Measurements from ENCODE around the gene CLDN17. TPM values are rescaled to one million over a fixed set of nuclear protein-coding genes. Genes with fewer than 3 reads are reported as not detected.

The CLDN17 gene
- total RNA-seq, 1 experiment from 2014 or later = not detected

DNA sequence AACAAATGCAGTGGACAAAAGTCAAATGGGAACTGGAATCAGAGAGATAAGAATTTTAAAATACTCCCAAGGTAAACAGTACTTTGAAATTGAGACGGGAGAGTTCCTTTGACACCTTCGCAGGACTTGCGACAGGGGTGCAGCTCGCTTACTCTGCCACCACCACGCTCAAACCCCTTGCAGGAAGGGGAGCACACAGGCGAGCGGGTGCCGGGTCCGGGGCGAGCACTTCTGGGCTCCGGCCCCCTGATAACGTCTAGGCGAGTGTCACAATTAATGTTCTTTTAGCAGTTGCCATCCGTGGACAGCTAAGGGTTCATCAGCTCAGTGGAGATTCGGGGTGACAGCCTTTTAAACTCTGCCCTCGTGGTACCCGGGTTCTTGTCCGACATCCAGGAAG is 37.4 kb downstream of the CLDN17 start:
- peaks cover 7% of the 10 kb centered on the region for H3K4me1 Mint-ChIP-seq (ENCODE audit: insufficient read depth, unreplicated experiment)
- no peaks in the 10 kb centered on the region for H3K27me3 Mint-ChIP-seq (ENCODE audit: insufficient read depth, unreplicated experiment)
- BruUV-seq (replicated peaks) = no TSS peak
- no peaks in the 10 kb centered on the region for H3K36me3 Mint-ChIP-seq (ENCODE audit: insufficient read depth, unreplicated experiment)
- DNase-seq (ENCODE audit: unreplicated experiment) = no peak
- intact Hi-C loops (cut with micrococcal nuclease) = no loop called here
- TF ChIP-seq CTCF (IDR thresholded peaks at IDR 0.05; ENCODE audit: unreplicated experiment) = no peak
- H3K27ac Mint-ChIP-seq (ENCODE audit: low read depth, unreplicated experiment) = no peak overlapping the region
- H3K9me3 Mint-ChIP-seq (ENCODE audit: unreplicated experiment) = no peaks in the 10 kb centered on the region
- CTCF ChIA-PET = no interaction called here
- POLR2A ChIA-PET = no interaction called here
- no peak overlapping the region for H3K4me3 Mint-ChIP-seq (ENCODE audit: unreplicated experiment)

DNA sequence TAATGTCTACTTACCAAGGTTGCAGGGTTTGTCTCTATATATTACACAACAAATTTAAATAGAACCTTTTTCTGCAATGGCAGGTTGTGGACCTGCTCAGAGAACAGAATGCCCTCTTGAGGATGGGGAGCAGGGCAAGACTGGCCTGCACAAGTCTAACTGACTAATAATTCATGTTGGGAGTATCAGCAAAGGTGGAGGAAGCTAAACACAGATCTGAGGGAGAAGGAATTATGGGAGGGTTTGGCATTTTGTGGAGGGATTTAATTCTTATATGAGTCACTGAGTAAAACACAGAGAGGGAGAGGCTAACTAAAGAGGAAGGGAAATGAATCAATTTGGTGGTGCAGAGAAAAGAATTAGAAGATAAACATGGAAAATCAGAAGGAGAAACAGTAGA is 40.0 kb downstream of the CLDN17 start:
- no peaks in the 10 kb centered on the region for H3K36me3 Mint-ChIP-seq (ENCODE audit: insufficient read depth, unreplicated experiment)
- peaks cover 7% of the 10 kb centered on the region for H3K4me1 Mint-ChIP-seq (ENCODE audit: insufficient read depth, unreplicated experiment)
- no peaks in the 10 kb centered on the region for H3K27me3 Mint-ChIP-seq (ENCODE audit: insufficient read depth, unreplicated experiment)
- intact Hi-C loops (cut with micrococcal nuclease) = no loop called here
- no TSS peak for BruUV-seq (replicated peaks)
- peak; percentile 20 for DNase-seq (ENCODE audit: unreplicated experiment)
- ChIA-PET POLR2A (no interaction called here), CTCF (interaction anchor here (0.6 to 1.2 kb wide), 4 partner anchors 24 to 418 kb away, joined by 3 read pairs; no protein-coding TSS in a partner anchor)
- no peak overlapping the region for H3K4me3 Mint-ChIP-seq (ENCODE audit: unreplicated experiment)
- peak overlapping the region; percentile 6 for H3K27ac Mint-ChIP-seq (ENCODE audit: low read depth, unreplicated experiment)
- TF ChIP-seq CTCF (IDR thresholded peaks at IDR 0.05; ENCODE audit: unreplicated experiment) = no peak
- no peaks in the 10 kb centered on the region for H3K9me3 Mint-ChIP-seq (ENCODE audit: unreplicated experiment)

- no peaks in the 10 kb centered on the region for H3K36me3 Mint-ChIP-seq (ENCODE audit: insufficient read depth, unreplicated experiment)
- intact Hi-C loops (cut with micrococcal nuclease) = no loop called here
- ChIA-PET POLR2A (no interaction called here), CTCF (interaction anchor here (0.6 kb wide), 1 partner anchor 14 kb away, joined by 4 read pairs; no protein-coding TSS in a partner anchor)
- no TSS peak for BruUV-seq (replicated peaks)
- TF ChIP-seq CTCF (IDR thresholded peaks at IDR 0.05; ENCODE audit: unreplicated experiment) = no peak
- DNase-seq (ENCODE audit: unreplicated experiment) = no peak
- H3K27me3 Mint-ChIP-seq (ENCODE audit: insufficient read depth, unreplicated experiment) = no peaks in the 10 kb centered on the region
- H3K9me3 Mint-ChIP-seq (ENCODE audit: unreplicated experiment) = no peaks in the 10 kb centered on the region
- H3K4me3 Mint-ChIP-seq (ENCODE audit: unreplicated experiment) = no peak overlapping the region
- H3K27ac Mint-ChIP-seq (ENCODE audit: low read depth, unreplicated experiment) = no peak overlapping the region
- H3K4me1 Mint-ChIP-seq (ENCODE audit: insufficient read depth, unreplicated experiment) = no peaks in the 10 kb centered on the region
These were observed 49.0 kb downstream of the CLDN17 start for GRCh38 chr21:30117631-30118030.

DNA sequence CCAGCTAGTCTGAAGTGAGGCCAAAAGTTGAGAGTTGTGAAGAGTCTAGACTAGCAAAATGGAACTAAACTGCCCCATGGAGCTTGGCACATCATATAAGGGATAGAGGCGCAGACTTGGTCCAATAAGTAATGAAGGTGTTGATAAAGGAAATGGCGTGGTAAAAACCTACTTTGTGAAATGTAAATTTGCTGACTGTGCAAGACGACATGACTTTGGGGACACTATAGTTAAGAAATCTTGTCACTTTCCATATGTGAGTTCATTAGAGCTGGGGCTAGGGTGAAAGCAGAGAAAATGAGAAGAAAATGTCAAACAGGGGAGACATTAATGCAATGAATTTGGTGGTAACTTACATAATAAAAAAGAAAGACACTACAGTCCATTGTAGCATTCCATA is 50.1 kb downstream of the CLDN17 start:
- Mint-ChIP-seq H3K27ac (ENCODE audit: low read depth, unreplicated experiment) (no peak overlapping the region), H3K4me1 (ENCODE audit: insufficient read depth, unreplicated experiment) (no peaks in the 10 kb centered on the region), H3K9me3 (ENCODE audit: unreplicated experiment) (no peaks in the 10 kb centered on the region), H3K27me3 (ENCODE audit: insufficient read depth, unreplicated experiment) (no peaks in the 10 kb centered on the region), H3K4me3 (ENCODE audit: unreplicated experiment) (no peak overlapping the region), H3K36me3 (ENCODE audit: insufficient read depth, unreplicated experiment) (no peaks in the 10 kb centered on the region)
- intact Hi-C loops (cut with micrococcal nuclease) = no loop called here
- ChIA-PET CTCF (no interaction called here), POLR2A (no interaction called here)
- no peak for TF ChIP-seq CTCF (IDR thresholded peaks at IDR 0.05; ENCODE audit: unreplicated experiment)
- no peak for DNase-seq (ENCODE audit: unreplicated experiment)
- no TSS peak for BruUV-seq (replicated peaks)

Other genes starting within 250 kb of the CLDN17 start
- gene GRIK1, start 226.8 kb downstream of the CLDN17 start, total RNA-seq (2022) = not detected in 2 replicates
- gene CLDN8, start 49.3 kb upstream of the CLDN17 start, total RNA-seq (2022) = not detected in 2 replicates
- not detected in 2 replicates for gene KRTAP24-1, start 116.1 kb upstream of the CLDN17 start, total RNA-seq (2022)
- not detected in 2 replicates for gene KRTAP25-1, start 122.7 kb upstream of the CLDN17 start, total RNA-seq (2022)
- gene KRTAP26-1, start 153.5 kb upstream of the CLDN17 start, total RNA-seq (2022) = not detected in 2 replicates
- not detected in 2 replicates for gene KRTAP27-1, start 170.9 kb upstream of the CLDN17 start, total RNA-seq (2022)
- gene KRTAP23-1, start 181.8 kb upstream of the CLDN17 start, total RNA-seq (2022) = not detected in 2 replicates
- gene KRTAP13-2, start 205.5 kb upstream of the CLDN17 start, total RNA-seq (2022) = not detected in 2 replicates
- not detected in 2 replicates for gene KRTAP13-1, start 229.2 kb upstream of the CLDN17 start, total RNA-seq (2022)

Data from MCF 10A (cell line).